IPS-18a (cell line): ENCODE measurements around the gene PPP2R2B.

Experiments used
- H3K27ac ChIP-seq: one replicate; pipeline ENCODE4 v1.5.1; 2013; ENCODE audit warnings: low read length
- H3K27me3 ChIP-seq: one replicate; pipeline ENCODE4 v1.6.1; 2013; ENCODE audit warnings: mild to moderate bottlenecking, low read length; ENCODE audit not compliant: control insufficient read depth, insufficient read depth
- H3K36me3 ChIP-seq: one replicate; pipeline ENCODE4 v1.6.1; 2013; ENCODE audit warnings: low read depth, low read length; ENCODE audit not compliant: control insufficient read depth
- H3K4me1 ChIP-seq: one replicate; pipeline ENCODE4 v1.6.1; 2013; ENCODE audit warnings: low read depth, low read length; ENCODE audit not compliant: control insufficient read depth
- H3K4me3 ChIP-seq: one replicate; pipeline ENCODE4 v1.5.1; 2013; ENCODE audit warnings: low read length
- H3K9ac ChIP-seq: one replicate; pipeline ENCODE4 v1.6.1; 2013; ENCODE audit warnings: mild to moderate bottlenecking, low read length, moderate library complexity
- H3K9me3 ChIP-seq: one replicate; pipeline ENCODE4 v1.6.1; 2013; ENCODE audit warnings: low read depth, low read length; ENCODE audit not compliant: control insufficient read depth

The PPP2R2B gene

GRCh38 chr5:146878476-146879172 lies at the start of gene PPP2R2B:
Gene PPP2R2B, minus strand, starts transcription at chr5:146878757.
- H3K27ac ChIP-seq, result no peak within 1 kb of the TSS
- peak within 1 kb of the TSS; percentile 18 for H3K9ac ChIP-seq
- H3K36me3 ChIP-seq, result no peaks in the 10 kb centered on the region
- H3K9me3 ChIP-seq, result no peaks in the 10 kb centered on the region
- peaks cover 43% of the 10 kb centered on the region for H3K27me3 ChIP-seq
- H3K4me3 ChIP-seq, result peak within 1 kb of the TSS; percentile 79
- peaks cover 34% of the 10 kb centered on the region for H3K4me1 ChIP-seq

GRCh38 chr5:146924132-146924531 lies 45.6 kb upstream of the PPP2R2B start:
- no peaks in the 10 kb centered on the region for H3K36me3 ChIP-seq
- H3K27me3 ChIP-seq, result no peaks in the 10 kb centered on the region
- peaks cover 7% of the 10 kb centered on the region for H3K4me1 ChIP-seq
- no peak overlapping the region for H3K9ac ChIP-seq
- no peak overlapping the region for H3K27ac ChIP-seq
- H3K9me3 ChIP-seq, result no peaks in the 10 kb centered on the region
- no peak overlapping the region for H3K4me3 ChIP-seq

- Histone ChIP-seq H3K27ac (no peak overlapping the region), H3K9me3 (no peaks in the 10 kb centered on the region), H3K4me3 (no peak overlapping the region), H3K27me3 (no peaks in the 10 kb centered on the region), H3K9ac (no peak overlapping the region), H3K36me3 (no peaks in the 10 kb centered on the region), H3K4me1 (peaks cover 16% of the 10 kb centered on the region)
Observed at GRCh38 chr5:146921225-146921624, 42.7 kb upstream of the PPP2R2B start.

DNA sequence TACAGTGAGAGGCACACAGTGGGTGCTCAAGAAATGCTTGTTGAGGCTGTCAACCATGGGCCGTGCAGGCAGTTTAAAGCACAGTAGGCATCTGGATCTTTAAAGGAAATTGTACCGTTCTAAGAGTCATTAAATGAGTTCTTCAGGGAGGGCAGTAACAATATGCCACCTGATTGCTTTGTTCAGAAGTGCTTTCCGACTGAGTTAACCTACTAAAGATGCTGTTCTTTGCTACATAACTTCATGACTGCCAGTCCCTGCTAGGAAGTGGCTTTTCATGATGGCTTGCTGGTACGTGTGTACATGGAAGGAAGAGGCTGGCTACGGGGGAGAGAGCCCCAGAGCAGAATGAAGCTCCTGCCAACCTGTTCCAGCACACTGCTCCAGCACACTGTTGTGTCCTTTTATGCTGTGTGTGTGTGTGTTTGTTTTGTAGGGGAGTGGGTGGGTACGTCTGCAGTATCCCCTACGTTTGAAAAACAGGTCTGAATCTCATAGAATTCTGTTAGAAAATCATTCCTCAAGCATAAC lies 41.9 kb upstream of the PPP2R2B start:
- H3K36me3 ChIP-seq, result no peaks in the 10 kb centered on the region
- peaks cover 16% of the 10 kb centered on the region for H3K4me1 ChIP-seq
- H3K9ac ChIP-seq, result no peak overlapping the region
- no peaks in the 10 kb centered on the region for H3K9me3 ChIP-seq
- H3K27me3 ChIP-seq, result no peaks in the 10 kb centered on the region
- H3K27ac ChIP-seq, result no peak overlapping the region
- H3K4me3 ChIP-seq, result no peak overlapping the region

GRCh38 chr5:146919304-146919703 lies 40.7 kb upstream of the PPP2R2B start:
- Histone ChIP-seq H3K9me3 (no peaks in the 10 kb centered on the region), H3K27me3 (no peaks in the 10 kb centered on the region), H3K36me3 (no peaks in the 10 kb centered on the region), H3K27ac (peak overlapping the region; percentile 34), H3K4me1 (peaks cover 16% of the 10 kb centered on the region), H3K9ac (peak overlapping the region; percentile 44), H3K4me3 (no peak overlapping the region)

DNA sequence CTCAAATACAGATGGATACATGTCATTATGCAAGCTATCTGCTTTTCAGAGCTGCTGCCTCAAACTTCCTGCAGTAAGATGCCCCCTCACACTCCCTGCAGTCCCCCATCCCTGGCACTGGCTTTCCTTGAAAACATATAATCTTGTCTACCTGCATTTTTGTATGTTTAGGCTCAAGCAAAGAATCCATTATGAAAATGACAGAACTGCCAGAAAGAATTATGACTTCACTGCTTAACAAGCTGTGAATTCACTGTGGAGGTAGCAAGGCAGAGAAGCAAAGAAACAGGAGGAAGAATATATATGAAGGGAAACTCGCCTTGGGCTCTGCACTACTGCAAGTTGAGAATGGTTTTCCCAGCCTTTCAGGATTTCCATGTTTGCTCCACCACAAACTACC lies 39.4 kb upstream of the PPP2R2B start:
- H3K27ac ChIP-seq, result no peak overlapping the region
- H3K4me3 ChIP-seq, result no peak overlapping the region
- peaks cover 16% of the 10 kb centered on the region for H3K4me1 ChIP-seq
- H3K9ac ChIP-seq, result no peak overlapping the region
- H3K27me3 ChIP-seq, result no peaks in the 10 kb centered on the region
- no peaks in the 10 kb centered on the region for H3K36me3 ChIP-seq
- no peaks in the 10 kb centered on the region for H3K9me3 ChIP-seq

DNA sequence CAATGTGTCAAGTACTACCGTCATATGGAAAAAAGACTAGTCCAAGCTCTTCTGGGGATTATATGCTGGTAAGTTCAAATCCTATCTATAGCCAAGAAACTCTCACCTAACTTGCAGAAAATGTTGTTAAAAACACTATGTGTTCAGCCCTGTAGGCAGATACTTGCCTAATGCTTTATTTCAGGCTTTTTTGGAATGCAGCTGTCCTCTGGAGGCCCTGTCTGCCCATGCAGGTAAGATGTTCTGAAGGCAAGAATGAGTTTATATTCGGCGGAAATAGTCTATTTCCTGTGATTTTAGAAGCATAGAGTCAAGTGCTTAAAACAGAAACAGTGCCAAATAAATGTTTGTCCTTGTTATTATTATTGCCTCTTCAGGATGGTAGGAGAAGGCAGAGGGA lies 34.3 kb upstream of the PPP2R2B start:
- no peak overlapping the region for H3K4me3 ChIP-seq

DNA sequence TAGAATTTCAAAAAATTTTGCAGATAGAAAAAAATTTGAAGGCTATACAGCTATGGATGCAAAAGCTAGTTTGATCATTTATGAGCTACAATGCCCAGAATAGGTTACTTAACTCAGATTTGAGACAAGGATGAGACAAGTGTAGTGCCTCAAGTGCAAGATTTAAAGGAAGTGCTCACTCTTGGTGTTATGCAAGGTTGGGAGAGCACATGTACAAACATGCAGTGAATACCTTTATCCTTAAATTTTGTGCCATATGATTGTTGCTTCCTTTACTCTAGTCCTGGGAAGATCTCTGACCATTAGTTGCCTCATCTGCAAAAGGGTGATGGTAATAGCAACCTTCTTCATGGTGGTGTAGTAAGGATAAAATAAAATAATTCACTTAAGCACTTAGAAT lies 31.7 kb upstream of the PPP2R2B start:
- Histone ChIP-seq H3K9me3 (no peaks in the 10 kb centered on the region), H3K4me1 (no peaks in the 10 kb centered on the region), H3K36me3 (no peaks in the 10 kb centered on the region), H3K27me3 (no peaks in the 10 kb centered on the region), H3K4me3 (no peak overlapping the region), H3K9ac (no peak overlapping the region), H3K27ac (no peak overlapping the region)

More for the DNA sequence above, 34.3 kb upstream of the PPP2R2B start:
- Histone ChIP-seq H3K4me1 (no peaks in the 10 kb centered on the region), H3K27me3 (no peaks in the 10 kb centered on the region), H3K9ac (no peak overlapping the region), H3K27ac (no peak overlapping the region), H3K36me3 (no peaks in the 10 kb centered on the region), H3K9me3 (no peaks in the 10 kb centered on the region)

DNA sequence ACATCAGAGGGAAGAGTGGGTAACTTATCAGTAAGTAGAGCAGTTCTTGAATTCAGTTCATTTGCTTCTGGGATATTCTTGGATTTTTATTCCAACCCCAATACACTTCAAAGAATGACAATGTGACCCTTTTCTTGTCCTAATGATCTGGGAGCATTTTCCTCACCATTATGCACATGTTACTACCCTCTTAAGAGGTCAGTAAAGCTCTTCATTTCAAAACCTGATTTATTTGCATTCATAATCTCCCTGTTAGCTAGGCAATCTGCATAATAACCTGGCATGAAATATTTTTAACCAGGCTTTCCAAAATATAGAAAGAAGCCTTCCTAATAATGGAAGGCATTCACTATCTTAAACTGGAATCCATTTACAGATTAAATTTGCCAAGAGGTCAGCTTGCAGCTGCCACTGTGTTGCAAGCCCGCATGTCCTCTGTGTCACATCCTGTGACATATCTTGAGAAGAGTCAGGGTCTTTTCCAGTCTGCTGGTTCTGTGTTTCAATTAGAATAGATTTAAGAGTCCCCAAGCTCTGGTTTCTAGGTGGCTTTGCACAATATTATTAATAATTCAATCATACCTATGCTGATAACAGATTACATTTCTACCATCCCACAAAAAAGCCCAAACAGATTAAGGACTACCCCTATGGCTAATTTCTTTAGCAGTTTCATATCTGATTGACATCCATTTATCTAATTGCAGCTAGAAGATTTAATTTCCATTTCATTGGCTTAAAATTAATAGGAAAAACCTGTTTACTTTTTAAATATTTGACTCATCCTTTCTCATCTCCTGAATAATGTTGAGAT lies 30.9 kb upstream of the PPP2R2B start:
- no peaks in the 10 kb centered on the region for H3K4me1 ChIP-seq
- H3K4me3 ChIP-seq, result no peak overlapping the region
- H3K27ac ChIP-seq, result no peak overlapping the region
- no peaks in the 10 kb centered on the region for H3K36me3 ChIP-seq
- no peak overlapping the region for H3K9ac ChIP-seq
- H3K27me3 ChIP-seq, result no peaks in the 10 kb centered on the region
- H3K9me3 ChIP-seq, result no peaks in the 10 kb centered on the region

DNA sequence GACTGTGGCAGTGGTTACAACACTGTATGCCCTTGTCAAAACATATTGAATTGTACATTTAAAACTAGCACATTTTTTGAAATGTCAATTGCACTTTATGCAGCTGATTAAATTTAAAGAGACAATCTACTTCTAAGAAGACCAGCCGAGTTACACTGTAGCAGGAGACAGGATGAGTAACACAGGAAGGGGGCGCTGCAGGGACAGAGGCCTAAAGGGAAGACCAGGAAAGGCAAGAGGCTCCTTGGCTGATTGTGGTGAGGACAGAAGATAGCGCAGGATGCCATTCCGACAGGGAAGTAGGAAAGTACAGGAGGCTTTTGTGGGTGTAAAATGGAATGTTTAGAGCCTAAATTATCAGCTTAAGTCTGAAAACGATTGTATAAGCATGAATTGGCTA lies 28.2 kb upstream of the PPP2R2B start:
- Histone ChIP-seq H3K27ac (no peak overlapping the region), H3K27me3 (no peaks in the 10 kb centered on the region), H3K4me3 (no peak overlapping the region), H3K36me3 (no peaks in the 10 kb centered on the region), H3K9ac (no peak overlapping the region), H3K4me1 (no peaks in the 10 kb centered on the region), H3K9me3 (no peaks in the 10 kb centered on the region)

GRCh38 chr5:146904890-146905289 lies 26.3 kb upstream of the PPP2R2B start:
- Histone ChIP-seq H3K27me3 (no peaks in the 10 kb centered on the region), H3K27ac (no peak overlapping the region), H3K9ac (no peak overlapping the region), H3K36me3 (no peaks in the 10 kb centered on the region), H3K4me3 (no peak overlapping the region), H3K4me1 (no peaks in the 10 kb centered on the region), H3K9me3 (no peaks in the 10 kb centered on the region)
